Right atrium auricular region (tissue), 2 donors: ENCODE data around the gene EMC9. TPM values are rescaled to one million over a fixed set of nuclear protein-coding genes. Genes with fewer than 3 reads are reported as not detected.
A peak's percentile ranks its signal among the peaks of the same experiment; 100 is the strongest.

Source experiments
- DNase-seq: peaks from one replicate; pipeline ENCODE4 v3.0.0-alpha.2; 2019; ENCODE audit warnings: low spot score
- H3K27ac ChIP-seq, 2 donors: fragments of 200-600 bp; sonication (generic); 1 replicate in 1 of 2; 2 replicates in 1 of 2; pipeline ENCODE4 v1.5.1; 2016 to 2019
- H3K27me3 ChIP-seq, 2 donors: fragments of 200-600 bp; sonication (generic); one replicate each; pipeline versions ENCODE4 v1.5.1 to v1.6.0; 2017 to 2019
- H3K36me3 ChIP-seq: fragments of 200-600 bp; sonication (generic); one replicate; pipeline ENCODE4 v1.5.1; 2016
- H3K4me1 ChIP-seq, 2 donors: fragments of 200-600 bp; sonication (generic); one replicate each; pipeline versions ENCODE4 v1.5.1 to v1.6.0; 2017 to 2019
- H3K4me3 ChIP-seq, 2 donors: fragments of 200-600 bp; sonication (generic); 1 replicate in 1 of 2; 2 replicates in 1 of 2; pipeline ENCODE4 v1.5.1; 2017 to 2019; ENCODE audit warnings: mild to moderate bottlenecking in 1 of 2, moderate library complexity in 1 of 2
- H3K9me3 ChIP-seq, 2 donors: fragments of 200-600 bp; sonication (generic); one replicate each; pipeline ENCODE4 v1.5.1; 2019
- CTCF ChIP-seq, 2 donors: fragments of 200-600 bp; sonication (generic); IDR thresholded peaks; one replicate each; pipeline ENCODE4 v1.5.1; 2019; ENCODE audit warnings: antibody characterized with exemption in 2 of 2
- microRNA-seq, 2 donors: library from miRNA; unstranded; fragments of <30 nt; microRNA quantifications; one replicate each; pipeline ENCODE4, GENCODE V29; 2016 to 2017; ENCODE audit warnings: borderline number of aligned reads in 2 of 2, borderline replicate concordance in 1 of 2
- total RNA-seq, 2 donors: library from RNA; depleted of rRNA; stranded (reverse); fragments of >200 nt; gene quantifications; one replicate each; pipeline ENCODE4 v1.1.0, GENCODE V29; 2016

EMC9 gene
- total RNA-seq, 2 donors from 2014 or later: 9.9 to 16.8 TPM

- Histone ChIP-seq H3K4me3 (no peak overlapping the region), H3K9me3 (no peaks in the 10 kb centered on the region), H3K27ac (peak overlapping the region in 1 of 2 donors; percentile 95), H3K4me1 (peaks cover 0 to 22% of the 10 kb centered on the region in 2 donors), H3K27me3 (no peaks in the 10 kb centered on the region), H3K36me3 (no peaks in the 10 kb centered on the region)
- TF ChIP-seq CTCF (IDR thresholded peaks at IDR 0.05): no peak
- no peak for DNase-seq
Measured at GRCh38 chr14:24092505-24093206, 48.7 kb downstream of the EMC9 start.

- Histone ChIP-seq H3K27ac (no peak overlapping the region), H3K36me3 (no peaks in the 10 kb centered on the region), H3K4me1 (peaks cover 0 to 22% of the 10 kb centered on the region in 2 donors), H3K9me3 (no peaks in the 10 kb centered on the region), H3K4me3 (no peak overlapping the region), H3K27me3 (no peaks in the 10 kb centered on the region)
- TF ChIP-seq CTCF (IDR thresholded peaks at IDR 0.05): no peak
- no peak for DNase-seq
Measured at GRCh38 chr14:24092110-24092504, 49.3 kb downstream of the EMC9 start.

- TF ChIP-seq CTCF (IDR thresholded peaks at IDR 0.05): no peak
Measured at GRCh38 chr14:24089890-24090289, 51.5 kb downstream of the EMC9 start.

More at GRCh38 chr14:24089890-24090289, 51.5 kb downstream of the EMC9 start:
- H3K4me3 ChIP-seq: no peak overlapping the region
- no peaks in the 10 kb centered on the region for H3K27me3 ChIP-seq
- no peaks in the 10 kb centered on the region for H3K9me3 ChIP-seq
- no peak overlapping the region for H3K27ac ChIP-seq
- peaks cover 0 to 13% of the 10 kb centered on the region in 2 donors for H3K4me1 ChIP-seq
- DNase-seq: no peak
- H3K36me3 ChIP-seq: no peaks in the 10 kb centered on the region

Small RNA genes within 50 kb of the gene (microRNA-seq; reads per million reads assigned to microRNA genes)
- gene MIR7703: 0 reads per million in 2 donors

Other genes starting within 250 kb of the EMC9 start
- 10 to 100 TPM; 29.6 to 38.8 TPM for gene DHRS4, start 187.8 kb downstream of the EMC9 start, total RNA-seq
- gene DHRS4L2, start 152.7 kb downstream of the EMC9 start, total RNA-seq: 10 to 100 TPM; 10.6 to 17.6 TPM
- not detected for gene CARMIL3, start 89.6 kb downstream of the EMC9 start, total RNA-seq
- gene CPNE6, start 70.0 kb downstream of the EMC9 start, total RNA-seq: under 1 TPM in 1 of 2 donors, not detected in 1; 0.24 TPM
- 10 to 100 TPM in 1 of 2 donors, 1 to 10 TPM in 1; 1.8 to 10.7 TPM for gene PCK2, start 47.3 kb downstream of the EMC9 start, total RNA-seq
- gene DCAF11, start 26.8 kb downstream of the EMC9 start, total RNA-seq: 10 to 100 TPM; 54.1 to 69.8 TPM
- 1 to 10 TPM; 2.5 to 5.0 TPM for gene NRL, start 26.6 kb downstream of the EMC9 start, total RNA-seq
- 100 to 1,000 TPM in 1 of 2 donors, 10 to 100 TPM in 1; 74.3 to 180 TPM for gene FITM1, start 10.9 kb downstream of the EMC9 start, total RNA-seq
- 100 to 1,000 TPM in 1 of 2 donors, 10 to 100 TPM in 1; 72.9 to 112 TPM for gene PSME1, start 5.4 kb downstream of the EMC9 start, total RNA-seq
- 10 to 100 TPM; 23.1 to 40.6 TPM for gene PSME2, start 5.0 kb upstream of the EMC9 start, total RNA-seq
- 10 to 100 TPM; 24.1 to 47.5 TPM for gene RNF31, start 5.9 kb upstream of the EMC9 start, total RNA-seq
- 10 to 100 TPM; 29.2 to 33.1 TPM for gene IRF9, start 19.7 kb upstream of the EMC9 start, total RNA-seq
- gene REC8, start 30.5 kb upstream of the EMC9 start, total RNA-seq: 1 to 10 TPM; 3.8 to 5.6 TPM
- 10 to 100 TPM; 12.1 to 15.7 TPM for gene IPO4, start 47.2 kb upstream of the EMC9 start, total RNA-seq
- 10 to 100 TPM; 23.5 to 42.7 TPM for gene TM9SF1, start 53.9 kb upstream of the EMC9 start, total RNA-seq
- not detected for gene TSSK4, start 64.1 kb upstream of the EMC9 start, total RNA-seq
- gene CHMP4A, start 71.9 kb upstream of the EMC9 start, total RNA-seq: 10 to 100 TPM; 31.6 to 63.0 TPM
- gene MDP1, start 74.5 kb upstream of the EMC9 start, total RNA-seq: 10 to 100 TPM; 15.5 to 19.7 TPM
- gene NEDD8, start 90.8 kb upstream of the EMC9 start, total RNA-seq: 100 to 1,000 TPM; 184 to 206 TPM
- gene GMPR2, start 91.3 kb upstream of the EMC9 start, total RNA-seq: 10 to 100 TPM; 28.1 to 31.7 TPM
- 10 to 100 TPM; 28.2 to 36.3 TPM for gene TINF2, start 101.0 kb upstream of the EMC9 start, total RNA-seq
- 10 to 100 TPM; 11.9 to 36.9 TPM for gene TGM1, start 121.6 kb upstream of the EMC9 start, total RNA-seq
- gene RABGGTA, start 130.0 kb upstream of the EMC9 start, total RNA-seq: 10 to 100 TPM; 21.3 to 22.2 TPM
- 10 to 100 TPM; 10.1 to 13.7 TPM for gene DHRS1, start 158.2 kb upstream of the EMC9 start, total RNA-seq
- gene NOP9, start 158.3 kb upstream of the EMC9 start, total RNA-seq: 10 to 100 TPM; 13.9 to 15.5 TPM
- 1 to 10 TPM; 2.0 to 6.6 TPM for gene CIDEB, start 166.4 kb upstream of the EMC9 start, total RNA-seq
- gene LTB4R2, start 168.5 kb upstream of the EMC9 start, total RNA-seq: 1 to 10 TPM in 1 of 2 donors, under 1 TPM in 1; 0.98 to 1.4 TPM
- gene LTB4R, start 169.9 kb upstream of the EMC9 start, total RNA-seq: 1 to 10 TPM; 1.9 to 3.0 TPM
- gene ADCY4, start 193.5 kb upstream of the EMC9 start, total RNA-seq: 10 to 100 TPM; 17.1 to 25.5 TPM
- 1 to 10 TPM; 1.9 to 3.8 TPM for gene RIPK3, start 198.4 kb upstream of the EMC9 start, total RNA-seq
- 10 to 100 TPM; 12.5 to 13.4 TPM for gene NFATC4, start 226.6 kb upstream of the EMC9 start, total RNA-seq